ENCODE measurements around the gene PITRM1.

Gene PITRM1

GRCh38 chr10:3133948-3134347 is 38.6 kb downstream of the PITRM1 start:
- Histone ChIP-seq H3K4me3 (no peak overlapping the region), H3K27ac (no peak overlapping the region)
- no peak for DNase-seq (ENCODE audit: low spot score)
- TF ChIP-seq CTCF (IDR thresholded peaks at IDR 0.05): no peak

DNA sequence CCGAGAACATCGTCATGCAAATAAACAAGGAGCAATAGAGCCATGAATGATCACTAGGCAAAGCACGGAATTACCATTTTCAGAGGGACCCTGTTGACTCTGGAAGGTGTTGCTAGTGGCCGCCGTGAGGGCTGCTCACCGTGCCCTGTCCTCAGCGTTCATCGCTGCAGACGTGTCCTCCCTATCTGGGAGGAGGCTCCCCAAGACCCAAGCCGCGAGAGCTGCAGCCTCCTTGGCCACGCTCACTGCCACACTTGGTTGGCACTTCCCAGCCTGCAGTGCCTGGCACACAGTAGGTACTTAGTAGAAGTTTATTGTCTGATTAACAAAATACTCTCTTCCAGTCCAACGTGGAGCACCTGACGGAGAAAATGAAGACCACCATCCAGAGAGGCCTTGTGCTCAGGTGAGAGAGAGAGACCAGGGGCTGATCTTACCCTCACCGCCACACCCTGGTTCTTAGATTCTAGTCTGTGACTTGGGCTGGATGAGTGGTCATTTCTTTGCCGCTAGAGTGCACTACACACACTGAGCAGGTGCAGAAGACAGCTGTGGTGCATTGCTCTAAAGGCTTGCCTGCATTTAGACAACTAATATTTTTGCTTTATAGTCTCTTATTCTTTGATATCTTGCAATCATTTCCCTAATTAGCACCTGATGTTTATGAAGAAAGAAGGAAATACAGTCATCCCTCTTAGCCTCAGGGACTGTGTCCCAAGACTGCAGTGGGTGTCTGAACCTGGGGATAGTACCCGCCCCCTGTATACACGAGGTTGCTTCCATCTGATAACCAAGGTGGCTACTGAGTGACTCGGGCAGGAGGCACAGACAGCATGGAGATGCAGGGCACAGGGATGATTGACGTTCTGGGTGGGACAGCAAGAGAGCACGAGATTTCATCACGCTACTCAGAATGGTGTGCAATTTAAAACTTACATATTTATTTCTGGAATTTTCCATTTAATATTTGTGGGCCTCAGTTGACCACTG is 40.3 kb downstream of the PITRM1 start:
- DNase-seq (ENCODE audit: low spot score): no peak
- H3K4me3 ChIP-seq: no peak overlapping the region
- no peak for TF ChIP-seq CTCF (IDR thresholded peaks at IDR 0.05)
- H3K27ac ChIP-seq: no peak overlapping the region

- TF ChIP-seq CTCF (IDR thresholded peaks at IDR 0.05): no peak
- H3K4me3 ChIP-seq: no peak overlapping the region
- no peak for DNase-seq (ENCODE audit: low spot score)
- no peak overlapping the region for H3K27ac ChIP-seq
Observed at GRCh38 chr10:3131098-3131497, 41.5 kb downstream of the PITRM1 start.

GRCh38 chr10:3129581-3130340 is 42.8 kb downstream of the PITRM1 start:
- no peak for TF ChIP-seq CTCF (IDR thresholded peaks at IDR 0.05)
- DNase-seq (ENCODE audit: low spot score): no peak
- Histone ChIP-seq H3K27ac (no peak overlapping the region), H3K4me3 (no peak overlapping the region)

DNA sequence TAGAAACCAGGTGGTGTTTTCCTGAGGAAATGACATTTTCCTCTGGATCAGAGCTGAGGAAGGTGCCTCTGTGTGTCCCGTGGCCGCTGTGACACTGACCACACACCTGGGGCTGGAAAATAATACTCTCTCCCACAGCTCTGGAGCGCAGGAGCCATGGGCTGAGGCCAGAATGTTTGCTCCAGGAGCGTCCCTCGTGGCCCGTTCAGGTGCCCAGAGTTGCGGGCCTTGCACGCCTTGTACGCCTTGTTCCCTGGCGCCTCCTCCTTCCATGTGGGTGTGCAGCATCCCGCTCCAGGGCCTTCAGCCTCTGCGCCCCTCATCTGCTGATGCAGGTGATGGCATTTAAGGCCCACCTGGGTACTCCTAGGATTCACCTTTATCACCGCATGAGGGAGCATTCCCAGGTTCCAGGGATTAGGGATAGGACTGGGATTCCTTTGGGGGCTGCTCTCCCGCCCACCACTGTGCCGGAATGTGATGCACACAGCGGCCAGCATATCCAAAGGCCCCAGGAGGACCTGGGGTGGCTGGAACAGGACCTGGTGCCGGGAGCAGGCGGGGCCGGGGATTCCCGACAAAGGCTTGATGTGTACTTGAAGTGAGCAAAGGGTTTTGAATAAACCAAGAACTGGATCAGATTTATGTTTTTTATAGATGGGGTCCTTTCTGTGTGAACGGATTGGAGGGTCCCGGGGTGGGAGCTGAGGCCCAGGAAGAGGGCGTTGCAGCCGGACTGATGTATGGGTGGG is 44.0 kb downstream of the PITRM1 start:
- TF ChIP-seq CTCF (IDR thresholded peaks at IDR 0.05): no peak

DNA sequence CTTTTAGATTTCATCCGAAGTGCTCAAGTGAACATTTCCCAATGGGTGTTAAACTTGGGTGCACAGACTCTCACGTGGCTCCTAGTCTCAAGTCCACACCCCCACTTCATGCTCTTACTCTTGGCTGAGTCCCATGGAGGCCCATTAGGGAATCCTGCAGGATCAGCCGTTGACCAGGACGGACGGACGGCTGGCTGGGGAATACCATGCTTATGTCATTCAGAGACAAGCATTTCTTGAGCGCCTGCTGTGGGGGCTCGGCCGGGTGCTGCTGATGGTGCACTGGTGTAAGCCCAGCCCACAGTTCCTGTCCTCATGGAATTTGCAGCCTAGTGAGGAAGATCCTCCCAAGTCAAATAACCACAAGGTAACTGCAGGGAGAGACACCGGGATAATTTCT is 44.7 kb downstream of the PITRM1 start:
- Histone ChIP-seq H3K27ac (no peak overlapping the region), H3K4me3 (no peak overlapping the region)
- no peak for DNase-seq (ENCODE audit: low spot score)
- no peak for TF ChIP-seq CTCF (IDR thresholded peaks at IDR 0.05)

More for the DNA sequence above, 44.0 kb downstream of the PITRM1 start:
- DNase-seq (ENCODE audit: low spot score): no peak
- no peak overlapping the region for H3K4me3 ChIP-seq
- no peak overlapping the region for H3K27ac ChIP-seq

All from coronary artery (tissue), 2 donors.